HG02588 (cell line): ENCODE data around the gene PDE8B.
"Not testable (repeated sequence)": the region's sequence is repeated elsewhere in the genome, so short reads cannot be mapped to it uniquely, and the experiment has no call there.

Source experiments
- ATAC-seq: cut with Tn5 transposase; IDR thresholded peaks from one replicate; pipeline ENCODE4 v1.9.1; 2021; ENCODE audit warnings: mild to moderate bottlenecking, moderate library complexity; ENCODE audit not compliant: unreplicated experiment

The PDE8B gene

DNA sequence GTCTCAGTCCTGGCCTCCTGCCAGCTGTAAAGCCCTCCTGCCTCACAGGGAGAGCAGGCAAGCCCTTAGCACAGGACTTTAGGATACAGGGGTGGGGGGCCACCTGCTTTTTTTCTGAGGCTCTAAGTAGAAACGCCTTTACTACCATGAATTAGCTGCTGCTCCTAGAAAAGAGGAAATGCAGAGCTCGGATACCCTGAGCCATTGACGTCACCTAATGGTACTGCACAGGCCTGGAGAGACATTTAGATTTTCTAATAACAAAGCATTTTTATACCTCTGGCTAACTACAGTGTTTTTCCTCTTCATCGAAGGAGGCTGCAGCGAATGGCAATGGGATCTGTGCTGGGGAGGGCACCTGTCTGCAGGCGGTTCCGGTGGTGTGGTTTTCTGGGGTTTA lies 144.6 kb downstream of the PDE8B start:
- ATAC-seq: no peak

DNA sequence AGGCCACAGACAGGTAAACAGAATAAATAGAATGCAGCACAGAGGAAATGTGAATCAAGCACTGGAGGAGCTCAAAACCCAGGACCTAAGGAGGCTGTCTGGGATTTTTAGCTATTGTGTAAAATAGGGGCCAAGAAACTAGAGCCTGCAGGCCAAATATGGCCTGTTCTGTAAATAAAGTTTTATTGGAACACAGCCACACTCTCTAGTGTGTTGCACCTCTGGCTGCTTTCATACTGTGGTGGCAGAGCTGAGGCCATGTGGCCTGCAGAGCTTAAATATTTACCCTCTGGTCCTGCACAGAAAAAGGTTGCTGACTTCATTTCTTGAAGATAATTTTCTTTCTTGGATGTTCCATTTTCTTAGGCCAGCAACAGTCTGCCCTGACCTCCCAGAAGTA lies 145.3 kb downstream of the PDE8B start:
- ATAC-seq: no peak

DNA sequence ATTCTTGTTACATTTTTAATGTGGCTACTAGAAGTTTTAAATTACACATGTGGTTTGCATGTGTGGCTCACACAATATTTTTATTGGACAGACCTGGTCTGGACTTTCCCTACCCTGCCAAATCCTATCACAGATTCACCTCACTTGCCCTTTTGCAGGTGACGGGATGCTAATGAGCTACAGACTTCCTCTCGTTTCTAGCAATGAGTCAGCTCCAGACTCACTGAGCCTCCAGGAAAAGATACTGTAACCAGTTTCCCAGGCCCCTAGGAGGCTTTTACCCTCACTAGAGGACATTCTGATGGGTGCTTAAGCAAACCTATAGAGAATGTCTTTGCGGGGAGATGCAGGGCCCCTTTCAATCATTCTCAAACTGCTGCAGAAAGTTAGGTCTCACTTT lies 146.3 kb downstream of the PDE8B start:
- ATAC-seq: peak; percentile 93

DNA sequence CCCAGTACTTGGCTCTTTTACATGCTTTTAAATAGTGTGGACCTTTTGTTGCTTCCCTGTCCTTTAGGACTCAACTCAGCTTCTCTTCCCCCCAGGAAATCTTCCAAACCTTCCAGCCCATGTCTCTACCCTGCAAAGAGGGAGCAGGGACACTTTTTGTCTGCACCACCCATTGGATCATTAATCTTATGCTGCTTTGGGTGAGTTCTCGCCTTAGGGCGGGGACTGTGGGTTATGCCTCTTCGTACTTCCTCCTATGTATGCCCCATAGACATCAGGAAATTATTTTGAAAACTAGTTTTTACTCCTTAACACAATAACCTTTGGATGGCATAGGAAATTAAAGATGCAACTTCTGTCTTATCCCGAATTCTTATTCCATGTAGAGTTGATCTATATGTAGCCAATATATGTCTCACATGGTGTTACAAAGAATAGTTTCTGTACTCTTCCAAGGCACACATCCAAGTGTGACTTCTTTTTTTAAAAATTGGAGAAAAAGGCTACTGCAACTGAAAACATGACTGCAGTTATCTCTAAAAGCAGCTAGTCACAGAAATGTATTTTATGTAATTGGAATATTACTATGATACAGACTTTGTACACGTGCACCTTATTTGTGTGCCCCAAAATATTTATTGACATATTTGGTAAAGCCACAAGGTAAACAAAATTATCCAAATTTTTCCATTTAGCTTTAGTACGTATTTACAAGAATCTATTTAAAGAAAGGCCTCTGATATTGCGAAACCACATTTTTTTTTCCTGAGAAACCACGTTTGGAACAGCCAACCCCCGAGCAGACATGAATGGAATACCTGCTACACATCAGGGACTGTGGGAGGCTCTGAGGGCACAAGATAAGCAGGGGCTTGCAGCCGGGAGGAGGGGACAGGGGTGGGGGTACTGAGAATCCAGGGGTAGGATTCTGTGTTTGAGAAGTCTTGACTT lies 148.1 kb downstream of the PDE8B start:
- ATAC-seq: no peak

DNA sequence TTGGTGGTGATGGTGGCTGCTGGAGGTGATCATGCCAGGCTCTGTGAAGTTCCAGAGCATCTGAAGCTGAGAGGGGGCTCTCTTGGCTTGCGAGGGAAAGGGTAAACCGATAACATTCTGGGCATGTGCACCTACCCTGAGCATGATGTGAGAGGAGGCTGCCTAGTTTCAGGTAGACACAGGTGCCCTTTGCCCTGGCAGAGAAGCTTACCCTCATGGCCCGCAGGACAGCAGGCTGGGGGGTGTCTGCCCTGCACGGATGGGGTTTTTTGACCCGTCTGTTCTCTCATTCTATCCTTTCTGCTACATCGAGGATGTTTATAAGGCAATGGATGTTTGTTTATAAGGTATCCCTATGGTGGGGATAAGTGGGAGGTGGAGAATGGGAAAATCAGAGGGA lies 148.8 kb downstream of the PDE8B start:
- ATAC-seq: no peak

DNA sequence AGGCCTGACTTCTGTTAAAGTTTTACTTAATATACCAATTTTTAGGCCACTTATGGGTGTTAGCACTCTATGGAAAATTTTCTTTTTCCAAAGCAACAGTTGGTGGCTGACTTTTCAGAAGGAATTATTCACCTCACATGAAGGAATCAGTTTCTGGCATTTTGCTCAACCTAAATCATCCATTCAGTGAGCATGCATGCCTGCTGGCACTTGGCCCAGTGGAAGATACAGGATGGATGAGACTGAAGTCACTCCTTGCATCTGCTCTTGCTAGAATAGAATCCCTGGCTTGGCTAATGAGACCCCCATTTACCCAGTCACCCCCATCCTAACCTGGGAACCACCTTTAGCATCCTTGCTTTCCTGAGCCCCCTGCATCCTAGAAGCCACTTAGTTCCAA lies 149.9 kb downstream of the PDE8B start:
- ATAC-seq: no peak

DNA sequence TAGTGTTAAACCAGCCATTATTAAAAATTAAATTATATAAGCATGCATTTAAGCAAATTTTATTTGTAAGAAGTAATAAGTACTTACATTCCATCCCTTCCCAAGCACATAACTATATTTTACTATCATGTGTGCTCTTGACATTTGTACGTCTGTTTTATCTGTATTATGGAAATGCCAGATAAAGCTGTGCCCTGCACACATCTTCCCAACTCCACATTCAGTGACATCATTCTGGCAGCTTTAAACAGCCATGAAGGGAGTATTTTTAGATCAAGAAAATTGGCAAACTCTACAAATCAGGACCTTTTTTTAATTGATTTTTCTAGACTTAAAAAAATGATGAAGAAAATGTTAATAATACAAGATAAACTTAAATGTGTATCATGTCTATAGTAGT lies 150.5 kb downstream of the PDE8B start:
- no peak for ATAC-seq

DNA sequence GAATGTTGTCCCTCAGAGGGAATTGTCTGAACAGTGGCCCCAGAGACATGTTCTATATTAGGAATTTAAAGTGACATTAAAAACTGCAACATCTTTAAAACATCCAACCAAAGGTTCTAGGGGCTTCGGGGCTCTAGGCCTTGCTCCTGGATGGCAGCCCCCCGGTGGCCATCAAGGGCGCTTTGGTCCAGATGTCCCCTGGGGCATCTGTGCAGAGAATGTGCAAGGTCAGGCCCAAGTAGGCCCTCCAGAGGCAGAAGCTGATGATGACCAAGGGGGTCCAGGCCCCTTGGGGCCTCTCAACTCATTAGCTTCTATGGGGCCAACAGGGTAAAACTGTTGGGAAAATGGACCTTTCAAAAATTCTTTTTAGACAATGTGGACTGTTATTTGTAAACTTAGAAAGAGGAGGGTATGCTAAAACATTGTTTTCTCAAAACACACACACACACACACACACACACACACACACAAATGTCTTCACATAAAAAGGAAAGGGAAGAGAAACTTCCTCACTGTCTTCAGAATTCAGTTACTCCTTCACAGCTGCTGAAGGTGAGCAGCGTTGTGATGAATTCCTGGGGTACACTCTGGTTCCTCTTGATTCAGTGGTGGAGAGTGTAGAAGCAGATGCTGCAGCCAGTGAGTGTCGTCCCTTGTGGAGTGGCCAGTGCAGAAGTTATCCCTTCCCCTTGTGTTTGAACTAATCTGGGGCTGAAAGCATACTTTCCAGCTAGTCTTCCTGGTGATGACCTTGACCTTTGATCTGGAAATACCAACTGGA lies 156.4 kb downstream of the PDE8B start:
- no peak for ATAC-seq

DNA sequence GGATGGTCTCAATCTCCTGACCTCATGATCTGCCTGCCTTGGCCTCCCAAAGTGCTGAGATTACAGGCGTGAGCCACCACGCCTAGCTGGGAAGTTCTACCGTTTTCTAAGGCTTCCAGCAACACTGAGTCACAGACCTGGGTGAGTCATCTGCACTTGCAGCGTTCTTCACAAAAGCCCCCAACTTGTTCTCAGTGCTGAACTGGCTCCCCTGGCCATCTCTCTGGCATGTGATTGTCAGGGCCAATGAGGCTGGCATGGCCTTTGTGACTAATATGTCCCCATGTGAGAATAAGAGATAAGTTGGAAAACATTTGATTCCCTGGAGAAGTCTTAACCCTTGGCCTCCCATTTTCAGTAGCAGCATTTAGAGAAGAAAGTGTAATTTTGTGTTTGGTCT lies 157.3 kb downstream of the PDE8B start:
- ATAC-seq: no peak

DNA sequence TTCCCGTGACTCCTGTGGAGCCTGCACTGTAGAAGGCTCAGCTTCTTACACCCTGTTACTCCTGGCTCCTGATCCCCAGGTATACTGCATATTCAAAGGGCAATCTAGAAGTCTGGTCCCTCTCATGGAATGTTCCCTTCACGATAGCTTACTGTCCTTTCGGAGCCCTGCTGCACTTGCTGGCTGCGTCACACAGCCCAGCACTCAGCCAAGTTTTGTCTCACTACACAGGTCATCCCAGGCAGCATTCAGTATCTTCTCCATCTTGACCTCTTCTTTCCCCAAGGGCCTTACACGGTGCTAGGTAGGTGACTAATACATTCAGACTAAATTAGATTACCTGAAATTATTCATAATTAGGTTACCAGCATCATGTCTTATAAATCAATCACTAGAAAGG lies 157.9 kb downstream of the PDE8B start:
- no peak for ATAC-seq

DNA sequence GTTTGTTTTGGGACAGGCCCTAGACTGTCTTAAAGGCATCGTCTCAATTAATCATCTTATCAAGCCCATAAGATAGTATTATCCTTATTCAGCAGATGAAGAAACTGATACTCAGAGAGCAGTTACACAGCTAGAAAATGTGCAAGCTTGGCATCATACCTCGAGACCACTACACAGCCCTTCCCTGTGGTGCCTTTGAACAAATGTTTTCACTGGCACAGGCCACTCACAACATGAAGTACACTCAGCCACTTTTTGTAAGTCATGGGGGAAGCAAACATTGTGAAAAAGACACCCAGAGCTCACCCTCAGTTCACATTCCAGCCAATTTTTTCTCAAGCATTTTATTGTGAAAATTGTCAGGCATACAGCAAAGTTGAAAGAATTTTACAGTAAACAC lies 159.1 kb downstream of the PDE8B start:
- no peak for ATAC-seq

DNA sequence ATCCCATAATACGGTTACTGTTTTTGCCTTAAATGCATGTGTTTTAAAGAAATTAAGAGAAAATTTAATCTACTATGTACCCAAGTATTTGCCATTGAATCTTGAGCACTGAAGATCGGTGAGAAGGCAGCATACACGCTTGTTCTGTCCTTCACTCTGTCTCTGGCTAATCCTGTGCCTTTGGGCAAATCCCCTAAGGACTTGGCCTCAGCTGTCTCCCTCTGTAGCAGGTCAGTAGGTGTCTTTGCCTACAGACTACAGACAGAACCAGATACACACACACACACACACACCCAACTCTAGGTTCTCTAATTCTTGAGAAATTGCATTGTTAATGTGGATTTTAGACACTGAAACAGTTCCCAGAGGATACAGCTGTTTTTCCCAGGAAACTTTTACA lies 164.2 kb downstream of the PDE8B start:
- no peak for ATAC-seq

DNA sequence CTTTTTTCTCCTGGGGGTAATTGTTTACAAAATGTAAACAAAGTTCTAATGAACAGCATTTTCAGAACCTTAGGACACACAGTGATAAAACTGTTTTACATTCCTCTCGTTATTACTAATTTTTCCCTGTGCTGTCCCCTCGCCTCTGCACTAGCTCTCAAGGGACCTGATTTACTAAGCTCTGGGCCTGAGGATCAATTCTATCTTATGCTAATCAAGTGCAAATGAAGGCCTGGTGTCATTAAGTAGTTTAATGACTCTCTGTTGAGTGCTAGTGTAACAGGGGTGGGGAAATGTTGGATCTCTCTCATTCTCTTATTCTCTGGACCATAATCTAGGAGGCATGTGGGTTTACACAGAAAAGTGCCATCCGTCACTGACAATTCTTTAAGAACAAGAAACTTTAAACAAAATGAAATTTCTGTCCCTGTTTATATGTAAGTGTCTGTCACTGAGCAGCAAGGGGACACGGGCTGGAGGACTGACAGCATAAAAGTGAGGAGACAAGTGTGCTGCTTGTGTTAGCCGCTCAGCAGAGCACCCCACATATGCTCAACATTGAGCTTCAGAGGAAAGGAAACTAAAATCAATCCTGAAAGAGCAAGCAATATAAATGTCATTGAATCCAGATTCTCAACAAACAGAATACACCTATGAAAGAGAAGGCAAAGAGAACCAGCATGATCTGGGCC lies 166.3 kb downstream of the PDE8B start:
- ATAC-seq: no peak

DNA sequence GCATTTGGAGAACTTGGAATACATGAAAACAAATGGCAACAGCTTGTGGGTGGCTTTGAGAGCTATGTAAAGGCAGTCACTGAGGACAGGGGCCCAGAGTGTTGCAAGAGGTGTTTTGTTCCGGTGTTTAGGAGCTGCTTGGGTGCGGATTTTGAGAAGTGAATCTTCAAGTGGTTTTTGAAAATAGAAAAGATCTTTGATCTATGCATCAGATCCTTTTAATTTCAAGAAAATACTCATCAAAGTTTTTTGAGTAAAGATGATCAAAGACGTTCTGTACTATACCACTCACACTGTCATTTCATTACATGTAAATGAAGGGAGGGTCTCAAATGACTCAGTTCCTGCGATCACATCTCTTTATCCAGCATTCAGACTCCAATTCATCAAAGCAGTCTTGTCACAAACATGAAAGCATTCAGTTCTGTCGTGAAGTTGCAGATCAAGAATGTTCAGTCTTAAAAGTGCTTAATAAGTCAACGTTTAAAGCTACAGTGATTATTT lies 169.1 kb downstream of the PDE8B start:
- no peak for ATAC-seq

DNA sequence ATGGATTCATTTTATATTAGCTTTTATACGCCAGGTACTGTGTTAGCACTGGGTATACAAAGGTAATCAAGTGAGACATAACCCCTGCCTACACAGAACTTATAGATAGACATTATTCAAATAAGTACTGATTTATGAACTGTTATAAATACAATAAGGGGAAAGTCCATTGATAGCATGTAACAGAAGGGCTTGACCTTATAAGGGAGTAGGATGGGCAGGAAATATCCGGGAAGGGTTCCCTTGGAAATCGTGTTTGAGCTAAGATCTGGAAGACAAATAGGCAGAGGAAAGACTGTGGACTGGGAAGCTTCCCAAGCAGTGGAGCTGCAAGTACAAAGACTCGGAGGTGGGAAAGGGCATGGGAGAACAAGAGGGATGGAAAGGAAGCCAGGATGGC lies 170.2 kb downstream of the PDE8B start:
- ATAC-seq: no peak

DNA sequence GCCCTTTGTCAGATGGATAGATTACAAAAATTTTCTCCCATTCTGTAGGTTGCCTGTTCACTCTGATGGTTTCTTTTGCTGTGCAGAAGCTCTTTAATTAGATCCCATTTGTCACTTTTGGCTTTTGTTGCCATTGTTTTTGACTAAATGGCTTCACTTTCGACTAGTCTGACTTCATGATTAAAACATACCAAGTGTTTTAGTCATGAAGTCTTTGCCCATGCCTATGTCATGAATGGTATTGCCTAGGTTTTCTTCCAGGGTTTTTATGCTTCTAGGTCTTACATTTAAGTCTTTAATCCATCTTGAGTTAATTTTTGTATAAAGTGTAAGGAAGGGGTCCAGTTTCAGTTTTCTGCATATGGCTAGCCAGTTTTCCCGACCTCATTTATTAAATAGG lies 172.9 kb downstream of the PDE8B start:
- not testable (repeated sequence) for ATAC-seq

DNA sequence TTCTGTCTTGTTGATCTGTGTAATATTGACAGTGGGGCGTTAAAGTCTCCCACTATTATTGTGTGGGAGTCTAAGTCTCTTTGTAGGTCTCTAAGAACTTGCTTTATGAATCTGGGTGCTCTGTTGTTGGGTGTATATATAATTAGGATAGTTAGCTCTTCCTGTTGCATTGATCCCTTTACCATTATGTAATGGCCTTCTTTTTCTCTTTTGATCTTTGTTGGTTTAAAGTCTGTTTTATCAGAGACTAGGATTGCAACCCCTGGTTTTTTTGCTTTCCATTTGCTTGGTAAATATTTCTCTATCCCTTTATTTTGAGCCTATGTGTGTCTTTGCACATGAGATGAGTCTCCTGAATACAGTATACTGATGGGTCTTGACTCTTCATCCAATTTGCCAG lies 175.9 kb downstream of the PDE8B start:
- not testable (repeated sequence) for ATAC-seq

DNA sequence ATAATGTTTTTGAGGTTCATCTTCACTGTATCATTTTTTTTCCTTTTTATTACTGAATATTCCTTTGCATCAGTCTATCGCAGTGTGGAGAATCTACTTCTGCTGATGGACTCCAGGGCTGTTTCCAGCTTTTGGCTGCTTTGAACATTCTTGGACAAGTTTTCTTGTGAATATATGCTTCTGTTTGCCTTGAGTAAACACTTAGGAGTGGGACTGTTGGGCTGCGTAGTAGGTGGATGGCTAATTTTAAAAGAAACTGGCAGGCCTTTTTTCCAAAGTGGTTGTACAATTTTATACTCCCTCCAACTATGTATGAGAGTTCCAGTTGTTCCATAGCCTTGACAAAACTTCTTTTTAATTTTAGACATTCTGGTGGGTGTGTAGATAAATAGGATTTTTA lies 179.3 kb downstream of the PDE8B start:
- no peak for ATAC-seq

DNA sequence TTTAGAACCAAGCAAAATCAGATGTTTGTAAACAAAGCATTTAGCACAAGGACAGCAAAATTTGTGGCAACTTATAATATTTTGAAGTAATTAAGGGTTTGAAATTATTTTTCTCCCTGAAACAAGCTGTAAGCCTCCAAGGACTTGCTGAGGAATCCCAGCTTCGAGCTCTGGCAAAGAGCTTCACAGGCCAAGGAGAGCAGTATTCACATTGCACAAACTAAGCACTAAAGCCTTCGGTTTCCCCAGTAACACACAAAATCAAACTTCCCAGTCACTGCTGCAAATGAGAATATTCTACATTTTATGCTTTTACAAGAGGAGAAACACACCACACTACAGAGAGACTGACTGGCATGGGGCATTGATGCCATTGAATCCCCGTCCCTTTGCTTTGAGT lies 179.7 kb downstream of the PDE8B start:
- no peak for ATAC-seq

DNA sequence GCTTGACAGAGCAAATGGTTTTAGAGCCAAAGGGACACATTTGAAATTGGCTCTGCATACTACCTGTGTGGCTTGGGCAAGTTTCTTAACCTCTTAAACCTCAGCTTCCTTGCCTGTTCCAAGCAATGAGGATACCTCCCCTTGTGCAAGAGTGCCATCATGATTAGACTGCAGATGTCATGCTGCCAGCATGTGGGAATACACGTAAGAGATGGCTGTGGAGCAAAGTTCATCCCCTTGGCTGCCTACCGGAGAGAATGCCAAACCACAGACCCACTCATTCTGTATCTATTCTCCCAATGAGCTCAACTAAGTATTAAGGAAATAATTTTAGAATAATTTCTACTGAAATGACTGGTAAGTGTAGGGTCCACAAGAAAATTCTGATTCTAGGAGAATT lies 180.3 kb downstream of the PDE8B start:
- no peak for ATAC-seq

DNA sequence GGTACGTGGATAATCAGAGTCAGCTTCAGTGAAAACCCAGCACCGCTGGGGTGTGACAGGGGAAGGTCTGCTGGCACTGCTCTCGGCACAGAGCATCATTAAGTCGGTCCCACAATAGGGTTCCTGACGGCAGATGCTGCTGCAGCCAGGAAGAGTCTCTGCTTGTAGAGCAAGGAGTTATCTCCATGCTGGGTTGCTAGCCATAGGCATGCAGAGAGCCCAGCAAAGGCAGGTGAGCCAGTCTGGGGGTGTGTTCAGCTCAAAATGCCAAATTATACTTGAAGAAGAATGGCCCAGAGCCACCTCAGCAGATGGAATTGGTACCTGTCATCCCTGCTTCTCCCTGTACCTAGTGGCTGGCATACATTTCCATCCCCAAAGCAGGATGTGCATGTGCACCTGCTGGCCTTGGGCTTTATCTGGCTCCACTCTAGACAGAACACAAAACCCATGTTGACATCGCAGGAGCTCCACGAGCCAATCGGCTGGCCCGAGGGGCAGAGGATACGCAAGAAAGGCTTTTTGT lies 180.8 kb downstream of the PDE8B start:
- ATAC-seq: no peak
